ENCODE results near the gene FSTL3. TPM values are rescaled to one million over a fixed set of nuclear protein-coding genes. Genes with fewer than 3 reads are reported as not detected.
"Not testable (repeated sequence)": the region's sequence is repeated elsewhere in the genome, so short reads cannot be mapped to it uniquely, and the experiment has no call there.

The FSTL3 gene
- total RNA-seq, 1 experiment from 2014 or later, result 95.5 TPM

DNA sequence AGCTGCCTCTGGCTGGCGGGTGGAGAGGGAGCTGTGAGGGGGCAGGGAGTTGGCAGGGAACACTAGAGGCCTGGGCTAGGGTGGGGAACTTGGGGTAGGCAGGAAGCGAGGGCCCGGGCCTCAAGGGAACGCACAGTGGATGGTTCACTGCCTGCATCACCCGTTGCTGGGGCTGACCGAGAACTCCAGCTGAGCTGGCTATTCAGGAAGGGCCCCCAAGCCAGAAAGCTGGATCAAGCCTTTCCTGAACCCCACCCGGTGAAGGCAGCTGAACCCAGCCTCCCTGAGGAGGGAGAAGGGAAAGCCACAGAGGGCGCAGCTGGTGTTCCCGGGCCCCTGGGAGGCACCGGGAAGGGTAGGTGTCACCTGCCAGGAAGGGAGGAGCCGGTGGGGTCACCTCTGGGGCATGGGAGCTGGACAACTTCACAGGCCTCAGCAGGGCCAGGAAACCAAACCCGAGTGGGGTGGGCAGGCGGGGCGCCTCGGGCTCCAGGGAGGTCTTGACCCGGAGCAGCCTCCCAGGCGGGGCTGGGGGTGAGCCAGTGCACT lies 46.4 kb downstream of the FSTL3 start:
- DNase-seq (ENCODE audit: low read depth), result no peak
- in situ Hi-C loops (cut with HindIII; ENCODE audit: low pct_unique_long_range_greater_than_20kb, low sequenced_read_pairs), result no loop called here

DNA sequence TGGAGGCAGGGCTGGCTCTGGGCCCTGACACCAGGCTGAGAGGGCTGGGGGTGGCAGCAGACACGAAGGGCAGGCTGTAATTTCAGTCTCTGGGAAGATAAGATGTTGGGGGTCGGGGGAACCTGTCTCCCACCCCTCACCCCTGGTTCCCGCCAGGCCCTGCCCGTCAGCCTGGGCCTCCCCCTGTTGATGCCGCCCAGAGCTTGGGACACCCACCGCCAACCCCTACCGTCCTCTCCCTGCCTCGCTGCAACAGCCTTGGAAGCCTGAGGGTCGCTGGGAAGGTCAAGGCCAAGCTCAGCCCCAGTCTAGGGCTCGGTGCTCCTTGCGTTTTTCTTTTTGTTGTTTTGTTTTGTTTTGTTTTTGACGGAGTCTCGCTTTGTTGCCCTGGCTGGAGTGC lies 47.1 kb downstream of the FSTL3 start:
- in situ Hi-C loops (cut with HindIII; ENCODE audit: low pct_unique_long_range_greater_than_20kb, low sequenced_read_pairs), result no loop called here
- DNase-seq (ENCODE audit: low read depth), result no peak

DNA sequence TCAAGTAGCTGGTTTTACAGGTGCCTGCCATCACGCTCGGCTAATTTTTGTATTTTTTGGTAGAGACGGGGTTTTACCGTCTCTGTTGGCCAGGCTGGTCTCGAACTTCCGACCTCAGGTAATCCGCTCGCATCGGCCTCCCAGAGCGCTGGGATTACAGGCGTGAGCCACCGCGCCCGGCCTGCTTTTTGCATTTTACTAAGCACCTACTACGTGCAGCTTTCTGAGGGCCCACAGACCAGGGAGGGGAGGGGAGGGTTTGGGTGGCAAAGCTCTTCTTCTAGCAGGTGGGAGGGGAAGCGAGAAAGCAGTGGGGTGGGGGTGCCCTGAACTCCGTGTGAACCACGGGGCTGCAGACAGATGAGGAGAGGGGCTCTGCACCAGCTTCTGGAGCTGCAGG lies 47.5 kb downstream of the FSTL3 start:
- in situ Hi-C loops (cut with HindIII; ENCODE audit: low pct_unique_long_range_greater_than_20kb, low sequenced_read_pairs), result no loop called here
- DNase-seq (ENCODE audit: low read depth), result no peak

DNA sequence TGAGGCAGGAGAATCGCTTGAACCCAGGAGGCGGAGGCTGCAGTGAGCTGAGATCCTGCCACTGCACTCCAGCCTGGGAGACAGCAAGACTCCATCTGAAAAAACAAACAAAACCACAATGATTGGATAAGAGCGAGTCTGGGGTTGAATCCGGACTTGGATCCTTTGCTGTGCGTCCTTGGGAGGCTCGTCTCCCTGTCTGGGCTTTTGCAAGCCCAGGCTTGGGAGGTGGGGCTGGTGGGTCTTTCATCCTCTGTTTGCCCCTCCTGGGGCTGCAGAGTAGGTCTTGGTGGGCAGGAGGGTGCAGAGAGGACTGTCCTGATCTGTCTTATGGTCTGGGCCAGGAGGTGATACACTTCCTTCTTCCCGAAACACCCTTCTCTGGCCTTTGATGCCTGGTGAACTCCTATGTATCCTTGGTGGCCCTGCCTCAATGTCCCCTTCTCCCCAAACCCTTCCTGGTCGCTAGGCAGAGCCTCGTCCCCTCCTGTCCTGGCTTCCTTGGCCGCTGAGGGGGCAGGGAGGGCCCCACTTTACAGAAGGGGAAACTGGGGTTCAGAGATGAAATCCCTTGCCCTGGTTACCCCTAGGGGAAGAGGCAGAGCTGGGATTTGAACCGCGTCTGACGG lies 49.4 kb downstream of the FSTL3 start:
- in situ Hi-C loops (cut with HindIII; ENCODE audit: low pct_unique_long_range_greater_than_20kb, low sequenced_read_pairs), result no loop called here

DNA sequence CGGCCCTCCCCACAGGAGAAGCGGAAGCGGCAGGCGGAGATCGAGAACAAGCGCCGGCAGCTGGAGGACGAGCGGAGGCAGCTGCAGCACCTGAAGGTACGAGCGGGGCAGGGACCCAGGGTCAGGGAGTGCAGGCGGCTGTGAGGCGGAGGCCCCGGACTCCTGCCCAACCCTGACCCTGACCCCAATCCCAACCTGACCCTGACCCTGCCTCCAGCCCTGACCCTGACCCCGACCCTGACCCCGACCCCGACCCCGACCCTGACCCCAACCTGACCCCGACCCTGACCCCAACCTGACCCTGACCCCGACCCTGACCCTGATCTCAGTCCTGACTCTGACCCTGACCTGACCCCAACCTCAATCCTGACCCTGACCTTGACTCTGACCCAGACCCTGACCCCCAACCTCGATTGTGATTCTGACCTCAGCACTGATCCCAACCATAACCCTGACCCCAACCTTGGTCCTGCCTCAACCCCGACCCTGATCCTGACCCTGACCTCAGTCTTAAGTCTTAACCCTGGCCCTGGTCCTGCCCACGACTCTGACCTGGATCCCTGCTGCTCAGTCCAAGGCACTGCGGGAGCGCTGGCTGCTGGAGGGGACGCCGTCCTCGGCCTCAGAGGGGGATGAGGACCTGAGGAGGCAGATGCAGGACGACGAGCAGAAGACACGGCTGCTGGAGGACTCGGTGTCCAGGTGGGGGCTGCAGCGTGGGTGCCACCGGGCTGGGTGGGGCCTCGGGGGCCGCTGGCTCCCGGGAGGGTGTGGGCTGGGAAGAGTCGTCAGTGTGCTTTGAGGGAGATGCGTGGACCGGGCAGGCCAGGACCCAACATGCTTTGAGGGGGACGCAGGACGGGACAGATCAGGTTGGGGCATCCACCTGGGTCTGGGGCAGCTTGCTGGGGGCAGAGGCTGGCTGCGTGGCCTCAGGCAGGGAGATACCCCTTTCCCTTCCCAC lies 51.1 kb downstream of the FSTL3 start:
- in situ Hi-C loops (cut with HindIII; ENCODE audit: low pct_unique_long_range_greater_than_20kb, low sequenced_read_pairs), result no loop called here
- no peak for DNase-seq (ENCODE audit: low read depth)

More for the DNA sequence above, 49.4 kb downstream of the FSTL3 start:
- DNase-seq (ENCODE audit: low read depth), result no peak

DNA sequence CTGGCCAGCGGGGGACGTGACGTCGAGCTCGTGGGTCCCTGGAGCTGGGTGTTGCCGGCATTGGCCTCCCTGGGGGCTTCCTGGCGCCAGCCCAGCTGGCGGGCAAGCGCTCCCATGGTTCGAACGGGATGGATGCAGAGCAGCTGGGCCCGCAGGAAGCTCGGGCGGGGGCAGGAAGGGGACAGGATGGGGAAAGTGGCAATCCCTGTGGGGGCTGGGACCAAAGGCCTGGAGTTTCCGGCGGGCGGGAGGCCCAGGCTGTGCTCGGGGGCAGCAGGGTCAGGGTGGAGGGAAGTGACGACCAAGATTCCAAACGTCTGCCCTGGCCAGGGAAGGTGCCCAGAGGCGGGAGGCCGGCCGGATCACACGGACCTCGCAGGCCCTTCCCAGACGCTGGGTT lies 51.8 kb downstream of the FSTL3 start:
- in situ Hi-C loops (cut with HindIII; ENCODE audit: low pct_unique_long_range_greater_than_20kb, low sequenced_read_pairs), result no loop called here
- DNase-seq (ENCODE audit: low read depth), result no peak

DNA sequence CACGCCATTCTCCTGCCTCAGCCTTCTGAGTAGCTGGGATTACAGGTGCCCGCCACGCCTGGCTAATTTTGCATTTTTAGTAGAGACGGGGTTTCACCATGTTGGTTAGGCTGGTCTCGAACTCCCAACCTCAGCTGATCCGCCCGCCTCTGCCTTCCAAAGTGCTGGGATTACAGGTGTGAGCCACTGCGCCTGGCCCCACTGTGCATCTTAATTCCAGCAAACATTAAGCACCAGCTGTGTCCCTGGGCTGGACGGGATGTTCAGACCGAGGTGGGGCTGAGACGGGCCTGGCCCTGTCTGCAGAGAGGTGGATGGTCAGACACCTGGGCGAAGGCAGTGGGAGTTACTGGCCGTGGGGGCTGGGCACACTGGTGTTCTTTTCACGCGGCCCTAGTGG lies 53.4 kb downstream of the FSTL3 start:
- DNase-seq (ENCODE audit: low read depth); in situ Hi-C loops (cut with HindIII; ENCODE audit: low pct_unique_long_range_greater_than_20kb, low sequenced_read_pairs): not testable (repeated sequence)

DNA sequence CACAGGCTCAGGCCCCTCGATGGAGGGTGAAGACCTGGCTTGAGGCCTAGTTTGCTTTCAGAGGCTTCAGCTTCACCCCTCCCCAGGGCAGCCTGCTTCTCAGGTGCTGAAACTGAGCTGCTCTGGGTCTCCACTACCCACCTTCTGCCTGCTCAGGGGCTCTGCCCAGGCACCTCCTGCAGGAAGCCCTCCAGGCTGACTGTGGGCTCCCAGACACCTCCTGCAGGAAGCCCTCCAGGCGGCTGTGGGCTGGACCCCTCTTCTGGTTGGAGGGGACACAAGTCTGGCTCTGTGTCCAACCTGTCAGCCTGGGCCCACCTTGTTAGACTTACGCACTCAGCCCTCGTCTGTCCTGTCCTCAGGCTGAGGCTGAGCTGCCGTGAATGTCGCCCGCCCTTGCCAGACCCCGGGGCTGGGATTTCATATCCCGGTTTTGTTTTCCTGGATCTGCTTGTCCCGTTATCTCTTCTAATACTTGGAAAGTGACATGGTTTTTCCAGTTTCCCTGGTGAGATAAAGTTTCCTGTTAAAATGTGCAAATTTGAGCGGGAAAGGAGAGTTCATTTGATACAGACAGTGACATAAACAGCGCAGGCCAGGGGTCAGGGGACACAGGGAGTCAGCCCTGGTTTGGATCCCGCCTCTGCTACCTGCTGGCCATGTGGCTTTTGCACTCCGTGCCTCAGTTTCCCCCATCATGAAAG lies 53.9 kb downstream of the FSTL3 start:
- DNase-seq (ENCODE audit: low read depth), result no peak
- in situ Hi-C loops (cut with HindIII; ENCODE audit: low pct_unique_long_range_greater_than_20kb, low sequenced_read_pairs), result no loop called here

DNA sequence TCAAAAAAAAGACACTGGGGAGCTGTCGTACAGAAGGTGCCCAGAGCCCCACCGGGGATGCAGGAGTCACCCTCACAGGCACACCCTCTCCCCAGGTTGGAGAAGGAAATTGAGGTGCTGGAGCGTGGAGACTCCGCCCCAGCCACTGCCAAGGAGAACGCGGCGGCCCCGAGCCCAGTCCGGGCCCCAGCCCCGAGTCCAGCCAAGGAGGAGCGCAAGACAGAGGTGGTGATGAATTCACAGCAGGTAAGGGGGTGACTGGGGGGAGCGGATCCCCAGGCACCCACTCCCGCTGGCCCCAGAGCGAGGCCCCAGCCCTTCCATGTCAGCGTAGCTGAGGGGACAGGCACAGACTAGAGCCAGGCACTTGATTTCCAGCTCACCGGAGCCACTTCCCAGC lies 54.8 kb downstream of the FSTL3 start:
- in situ Hi-C loops (cut with HindIII; ENCODE audit: low pct_unique_long_range_greater_than_20kb, low sequenced_read_pairs), result no loop called here
- DNase-seq (ENCODE audit: low read depth), result no peak

DNA sequence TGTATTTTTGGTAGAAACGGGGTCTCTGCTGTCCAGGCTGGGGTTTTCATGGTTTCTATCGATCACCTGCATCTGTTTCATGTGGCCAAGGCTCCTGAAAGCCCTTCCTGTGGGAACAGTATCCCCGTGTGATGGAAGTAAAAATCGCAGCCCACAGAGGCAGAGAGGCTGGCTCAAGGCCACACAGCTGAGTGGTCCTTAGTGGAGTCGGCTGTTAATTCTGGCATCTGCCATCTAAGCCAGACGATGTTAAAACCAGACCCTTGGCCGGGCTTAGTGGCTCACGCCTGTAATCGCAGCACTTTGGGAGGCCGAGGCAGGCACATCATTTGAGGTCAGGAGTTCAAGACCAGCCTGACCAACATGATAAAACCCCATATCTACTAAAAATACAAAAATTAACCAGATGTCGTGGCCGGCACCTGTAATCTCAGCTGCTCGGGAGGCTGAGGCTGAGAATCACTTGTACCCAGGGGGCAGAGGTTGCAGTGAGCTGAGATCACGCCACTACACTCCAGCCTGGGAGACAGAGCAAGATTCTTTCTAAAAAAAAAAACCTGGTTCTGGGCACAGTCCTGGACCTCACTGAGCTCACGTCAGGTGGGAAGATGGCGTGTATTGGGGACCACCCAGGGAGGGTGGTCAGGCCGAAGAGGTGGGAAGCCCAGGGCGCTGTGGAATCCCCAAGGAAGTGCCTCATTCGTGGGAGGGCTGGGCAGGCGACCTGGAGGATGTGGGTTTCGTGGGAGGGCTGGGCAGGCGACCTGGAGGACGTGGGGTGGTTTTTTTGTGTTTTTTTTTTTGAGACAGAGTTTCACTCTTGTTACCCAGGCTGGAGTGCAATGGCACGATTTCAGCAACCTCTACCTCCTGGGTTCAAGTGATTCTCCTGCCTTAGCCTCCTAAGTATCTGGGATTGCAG lies 56.2 kb downstream of the FSTL3 start:
- DNase-seq (ENCODE audit: low read depth), result no peak
- in situ Hi-C loops (cut with HindIII; ENCODE audit: low pct_unique_long_range_greater_than_20kb, low sequenced_read_pairs), result no loop called here

Other genes starting within 250 kb of the FSTL3 start
- gene SHC2, start 215.4 kb upstream of the FSTL3 start, total RNA-seq (2014; rRNA removed; shearing (Covaris generic); ENCODE audit: low replicate concordance), result 0.98 and 1.2 TPM in 2 replicates
- not detected in 2 replicates for gene MADCAM1, start 179.9 kb upstream of the FSTL3 start, total RNA-seq (2014; rRNA removed; shearing (Covaris generic); ENCODE audit: low replicate concordance)
- 27.3 and 47.1 TPM in 2 replicates for gene TPGS1, start 168.9 kb upstream of the FSTL3 start, total RNA-seq (2014; rRNA removed; shearing (Covaris generic); ENCODE audit: low replicate concordance)
- 35.0 and 38.4 TPM in 2 replicates for gene CDC34, start 144.6 kb upstream of the FSTL3 start, total RNA-seq (2014; rRNA removed; shearing (Covaris generic); ENCODE audit: low replicate concordance)
- not detected in 2 replicates for gene GZMM, start 132.3 kb upstream of the FSTL3 start, total RNA-seq (2014; rRNA removed; shearing (Covaris generic); ENCODE audit: low replicate concordance)
- gene BSG, start 103.8 kb upstream of the FSTL3 start, total RNA-seq (2014; rRNA removed; shearing (Covaris generic); ENCODE audit: low replicate concordance), result 255 and 330 TPM in 2 replicates
- gene HCN2, start 86.5 kb upstream of the FSTL3 start, total RNA-seq (2014; rRNA removed; shearing (Covaris generic); ENCODE audit: low replicate concordance), result 2.1 and 3.2 TPM in 2 replicates
- 30.4 and 40.5 TPM in 2 replicates for gene POLRMT, start 42.9 kb upstream of the FSTL3 start, total RNA-seq (2014; rRNA removed; shearing (Covaris generic); ENCODE audit: low replicate concordance)
- not detected in 2 replicates for gene FGF22, start 36.5 kb upstream of the FSTL3 start, total RNA-seq (2014; rRNA removed; shearing (Covaris generic); ENCODE audit: low replicate concordance)
- 21.3 and 30.9 TPM in 2 replicates for gene RNF126, start 13.2 kb upstream of the FSTL3 start, total RNA-seq (2014; rRNA removed; shearing (Covaris generic); ENCODE audit: low replicate concordance)
- 2.0 TPM in 1 of 2 replicates, not detected in the other for gene PRSS57, start 19.1 kb downstream of the FSTL3 start, total RNA-seq (2014; rRNA removed; shearing (Covaris generic); ENCODE audit: low replicate concordance)
- gene PALM, start 32.5 kb downstream of the FSTL3 start, total RNA-seq (2014; rRNA removed; shearing (Covaris generic); ENCODE audit: low replicate concordance), result 14.1 and 20.5 TPM in 2 replicates
- 3.9 and 9.6 TPM in 2 replicates for gene MISP, start 74.7 kb downstream of the FSTL3 start, total RNA-seq (2014; rRNA removed; shearing (Covaris generic); ENCODE audit: low replicate concordance)
- 136 and 182 TPM in 2 replicates for gene PTBP1, start 121.1 kb downstream of the FSTL3 start, total RNA-seq (2014; rRNA removed; shearing (Covaris generic); ENCODE audit: low replicate concordance)
- gene PLPPR3, start 145.6 kb downstream of the FSTL3 start, total RNA-seq (2014; rRNA removed; shearing (Covaris generic); ENCODE audit: low replicate concordance), result 3.1 and 13.6 TPM in 2 replicates
- not detected in 2 replicates for gene AZU1, start 151.4 kb downstream of the FSTL3 start, total RNA-seq (2014; rRNA removed; shearing (Covaris generic); ENCODE audit: low replicate concordance)
- 0.14 TPM in 1 of 2 replicates, not detected in the other for gene PRTN3, start 164.6 kb downstream of the FSTL3 start, total RNA-seq (2014; rRNA removed; shearing (Covaris generic); ENCODE audit: low replicate concordance)
- gene ELANE, start 175.9 kb downstream of the FSTL3 start, total RNA-seq (2014; rRNA removed; shearing (Covaris generic); ENCODE audit: low replicate concordance), result not detected in 2 replicates
- gene CFD, start 183.3 kb downstream of the FSTL3 start, total RNA-seq (2014; rRNA removed; shearing (Covaris generic); ENCODE audit: low replicate concordance), result 6.8 and 9.9 TPM in 2 replicates
- gene MED16, start 216.8 kb downstream of the FSTL3 start, total RNA-seq (2014; rRNA removed; shearing (Covaris generic); ENCODE audit: low replicate concordance), result 17.3 and 26.9 TPM in 2 replicates
- not detected in 2 replicates for gene RNU6-9, start 217.1 kb downstream of the FSTL3 start, total RNA-seq (2014; rRNA removed; shearing (Covaris generic); ENCODE audit: low replicate concordance)
- gene R3HDM4, start 236.8 kb downstream of the FSTL3 start, total RNA-seq (2014; rRNA removed; shearing (Covaris generic); ENCODE audit: low replicate concordance), result 6.2 and 34.0 TPM in 2 replicates
- gene KISS1R, start 240.9 kb downstream of the FSTL3 start, total RNA-seq (2014; rRNA removed; shearing (Covaris generic); ENCODE audit: low replicate concordance), result not detected in 2 replicates
- gene ARID3A, start 249.6 kb downstream of the FSTL3 start, total RNA-seq (2014; rRNA removed; shearing (Covaris generic); ENCODE audit: low replicate concordance), result 7.8 and 12.2 TPM in 2 replicates